Activated CD4-positive, alpha-beta T cell treated with anti-CD3 and anti-CD28 coated beads, Interleukin-2, amount 50 U/mL, for 48 hours (primary cell): ENCODE results near the gene SHROOM3.

Source experiments
- DNase-seq, 2 experiments: peaks; one replicate each; pipeline ENCODE4 v3.0.0-alpha.2; 2020

SHROOM3 gene

GRCh38 chr4:76733068-76733771, 298.2 kb downstream of the SHROOM3 start:
- no peak for DNase-seq

GRCh38 chr4:76736414-76736813, 301.4 kb downstream of the SHROOM3 start:
- no peak for DNase-seq

DNA sequence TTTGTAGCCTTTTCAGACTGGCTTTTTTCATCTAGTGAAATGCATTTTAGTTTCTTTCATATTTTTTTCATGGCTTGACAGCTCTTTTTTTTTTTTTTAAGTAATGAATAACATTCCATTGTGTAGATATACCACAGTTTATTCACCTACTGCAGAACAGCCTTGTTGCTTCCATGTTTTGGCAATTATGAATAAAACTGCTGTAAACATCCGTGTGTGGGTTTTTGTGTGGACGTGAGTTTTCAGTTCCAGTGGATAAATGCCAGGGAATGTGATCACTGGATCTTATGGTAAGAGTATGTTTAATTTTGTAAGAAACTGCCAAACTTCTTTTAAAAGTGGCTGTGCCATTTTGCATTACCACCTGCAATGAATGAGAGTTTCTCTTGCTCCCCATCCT, 302.2 kb downstream of the SHROOM3 start:
- DNase-seq = no peak

DNA sequence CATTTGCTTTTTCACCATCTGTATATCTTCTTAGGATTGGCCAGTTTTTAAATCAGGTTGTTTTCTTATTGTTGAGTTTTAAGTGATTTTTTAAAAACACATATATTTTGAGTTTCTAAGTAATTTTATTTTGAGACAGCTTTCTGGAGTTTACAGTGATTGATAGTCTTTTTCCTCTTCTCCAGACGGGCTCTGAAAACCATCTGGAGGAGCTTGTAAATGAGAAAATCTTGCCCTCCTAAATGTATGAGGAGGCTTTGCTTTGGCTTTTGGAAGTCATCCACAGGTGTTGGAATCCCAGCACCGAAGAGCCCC, 302.7 kb downstream of the SHROOM3 start:
- no peak for DNase-seq

DNA sequence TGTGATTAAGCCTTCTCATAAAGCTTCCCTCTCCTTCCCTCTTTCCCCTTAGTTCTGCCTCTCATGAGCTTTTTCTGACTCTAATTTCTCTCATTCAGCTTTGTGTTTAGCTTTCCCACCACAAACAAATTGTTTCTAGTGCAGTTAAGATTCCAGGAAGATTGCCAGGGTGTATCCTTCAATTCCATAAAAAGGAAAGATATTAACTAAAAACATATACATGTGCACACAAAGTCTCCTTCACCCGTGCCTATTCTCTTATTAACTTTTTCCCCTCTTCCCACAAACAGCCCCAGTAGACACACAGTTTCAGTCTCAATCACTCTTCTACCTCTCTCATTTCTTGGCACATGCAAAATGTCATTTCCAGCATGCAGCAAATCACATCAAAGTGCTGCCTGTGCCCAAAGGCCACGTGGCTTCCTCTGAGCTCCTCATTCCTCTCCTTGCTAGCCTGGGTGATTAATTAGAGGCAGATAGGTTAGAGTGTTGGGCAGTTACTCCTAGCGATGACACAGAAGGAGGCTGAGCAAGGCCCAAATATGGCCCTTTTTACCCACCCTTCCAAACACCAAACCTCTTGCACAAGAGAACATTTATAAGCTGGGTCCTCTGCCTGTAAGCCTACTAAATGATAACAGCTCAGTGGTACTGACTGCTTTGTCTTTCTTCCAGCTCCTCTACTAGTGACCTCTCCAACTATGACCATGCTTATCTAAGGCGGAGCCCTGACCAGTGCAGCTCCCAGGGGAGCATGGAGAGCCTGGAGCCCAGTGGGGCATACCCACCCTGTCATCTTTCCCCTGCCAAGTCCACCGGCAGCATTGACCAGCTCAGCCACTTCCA, 303.3 kb downstream of the SHROOM3 start:
- DNase-seq = peak; percentile 26 to 43

GRCh38 chr4:76740192-76740591, 305.2 kb downstream of the SHROOM3 start:
- no peak for DNase-seq

- DNase-seq = no peak
Observed at GRCh38 chr4:76740866-76741662, 306.0 kb downstream of the SHROOM3 start.

DNA sequence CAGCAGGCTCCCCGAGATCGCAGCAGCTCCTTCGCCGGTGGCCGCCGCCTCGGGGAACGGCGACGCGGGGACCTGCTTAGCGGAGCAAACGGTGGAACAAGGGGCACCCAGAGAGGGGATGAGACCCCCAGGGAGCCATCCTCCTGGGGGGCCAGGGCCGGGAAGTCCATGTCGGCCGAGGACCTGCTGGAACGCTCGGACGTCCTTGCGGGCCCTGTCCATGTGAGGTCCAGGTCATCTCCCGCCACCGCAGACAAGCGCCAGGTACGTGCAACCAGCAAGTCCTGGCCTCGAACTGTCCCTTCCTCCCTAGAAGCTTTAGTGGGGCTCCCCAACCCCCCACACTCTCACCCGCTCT, 306.6 kb downstream of the SHROOM3 start:
- no peak for DNase-seq

DNA sequence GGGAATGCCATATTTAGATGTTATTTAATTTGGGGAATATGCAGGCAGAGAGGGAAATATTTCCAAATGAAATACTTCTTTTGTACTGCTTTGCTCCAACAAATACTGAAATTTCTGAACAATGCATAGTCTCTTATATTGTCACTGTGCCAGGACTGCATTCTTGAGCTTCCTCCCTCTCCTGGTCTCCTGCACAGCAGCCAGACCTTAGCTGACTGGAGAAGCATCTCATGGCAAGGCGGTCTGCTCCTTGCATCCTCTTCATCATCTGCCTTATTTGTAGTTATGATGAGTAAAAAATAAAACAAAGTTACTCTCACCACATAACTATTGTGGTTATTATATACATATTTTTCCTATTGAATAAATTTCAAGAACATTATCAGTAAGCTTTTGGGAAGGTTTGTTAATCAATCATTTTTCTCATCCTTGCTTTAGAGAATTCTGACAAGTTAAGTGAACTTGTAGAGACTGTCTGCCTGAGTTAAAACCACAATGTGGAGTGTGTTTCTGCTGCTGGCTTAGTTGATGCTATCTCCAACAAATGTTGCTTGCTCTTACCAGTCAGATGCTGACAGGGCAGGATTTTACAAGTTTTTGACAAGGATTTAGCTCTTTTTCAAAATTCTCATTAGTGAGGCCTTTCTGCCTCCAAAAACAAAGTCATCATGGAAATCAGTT, 309.4 kb downstream of the SHROOM3 start:
- DNase-seq = no peak

DNA sequence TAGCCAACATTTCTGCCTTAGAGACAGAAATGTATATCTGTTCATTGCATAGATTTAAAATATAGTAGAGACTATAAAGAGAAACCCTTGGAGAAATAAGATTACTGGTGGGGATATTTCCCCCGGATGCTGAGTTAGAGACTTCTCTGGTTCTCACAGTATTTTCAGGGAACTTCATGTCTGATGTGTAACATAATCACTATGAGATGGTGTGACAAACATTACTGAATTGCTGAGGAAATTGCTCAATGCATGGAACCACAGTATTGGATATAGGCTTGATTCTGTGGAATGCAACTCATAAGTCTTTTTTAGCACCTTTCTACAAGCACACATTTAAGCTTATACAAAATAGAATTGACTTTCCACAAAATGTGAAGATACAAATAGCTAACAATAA, 310.2 kb downstream of the SHROOM3 start:
- no peak for DNase-seq

DNA sequence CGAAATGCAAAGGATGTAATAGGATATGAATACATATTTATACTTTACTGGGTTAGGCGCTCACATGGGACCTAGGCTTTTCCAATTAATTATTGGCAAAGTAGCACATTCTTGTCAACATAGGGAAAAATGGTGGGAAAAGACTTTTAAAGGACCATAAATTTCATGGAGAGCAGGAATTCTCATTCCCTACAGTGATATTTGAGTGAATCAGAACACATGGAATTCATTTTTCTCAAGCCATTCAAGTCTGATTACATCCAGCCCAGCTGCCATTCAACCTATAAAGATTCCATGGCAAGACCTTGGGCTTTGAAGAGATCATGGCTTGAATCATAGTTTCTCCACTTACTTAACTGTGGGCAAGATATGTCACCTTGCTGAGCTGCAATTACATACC, 312.5 kb downstream of the SHROOM3 start:
- no peak for DNase-seq

DNA sequence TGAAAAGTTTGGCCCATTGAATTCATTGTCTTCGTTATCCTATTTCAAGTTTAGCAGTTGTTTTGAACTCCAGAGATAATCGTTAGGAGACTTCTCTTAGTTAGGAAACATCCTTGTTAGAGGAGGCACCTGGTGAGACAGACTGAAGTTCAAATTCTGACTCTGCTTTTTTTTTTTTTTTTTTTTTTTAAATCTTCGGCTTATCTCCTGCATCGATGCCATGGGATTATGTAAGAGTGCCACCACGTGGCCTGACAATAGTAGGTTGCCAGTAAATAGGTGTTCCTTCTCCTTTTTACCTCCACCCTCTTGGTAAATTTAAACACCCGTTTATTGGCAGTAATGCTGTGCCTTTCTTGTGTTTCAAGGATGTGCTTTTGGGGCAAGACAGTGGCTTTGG, 313.6 kb downstream of the SHROOM3 start:
- no peak for DNase-seq

DNA sequence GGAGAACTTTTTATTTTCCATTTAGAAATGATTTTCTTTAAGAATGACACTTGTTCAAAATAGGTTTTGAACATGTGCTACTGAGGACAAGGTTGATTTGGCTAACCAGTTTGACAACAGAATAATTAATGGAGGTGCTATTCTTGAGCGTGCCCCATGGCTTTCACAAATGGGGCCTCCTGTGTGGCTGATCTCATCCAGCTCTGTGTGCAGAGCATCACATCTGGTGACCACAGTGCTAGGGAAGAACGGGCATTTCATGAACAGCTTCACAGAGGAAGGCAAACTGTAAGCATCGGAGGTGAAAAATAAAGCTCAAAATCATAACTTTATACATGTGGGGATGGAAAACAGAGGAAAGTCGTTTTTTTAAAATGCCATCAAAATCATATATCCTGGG, 314.3 kb downstream of the SHROOM3 start:
- no peak for DNase-seq

DNA sequence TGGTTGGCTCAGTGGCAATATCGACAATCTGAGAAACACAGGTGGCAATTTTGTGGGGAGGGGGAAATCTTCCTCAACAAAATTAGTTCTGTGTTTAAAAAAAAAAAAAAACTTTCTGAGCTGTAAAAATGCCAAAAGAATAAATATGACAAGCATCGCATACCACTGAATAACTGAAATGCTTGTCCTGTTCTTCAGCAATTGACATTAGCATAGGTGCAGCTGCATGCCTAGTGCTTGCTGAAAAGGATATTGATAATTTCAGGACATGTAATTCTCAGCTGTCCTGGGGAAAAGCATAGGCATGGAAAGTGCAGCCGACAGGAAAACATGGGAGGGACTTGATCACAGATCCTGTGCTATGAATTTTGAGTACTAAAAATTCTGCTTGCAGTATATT, 315.7 kb downstream of the SHROOM3 start:
- DNase-seq = no peak

- DNase-seq = no peak
Observed at GRCh38 chr4:76751612-76752343, 316.7 kb downstream of the SHROOM3 start.

DNA sequence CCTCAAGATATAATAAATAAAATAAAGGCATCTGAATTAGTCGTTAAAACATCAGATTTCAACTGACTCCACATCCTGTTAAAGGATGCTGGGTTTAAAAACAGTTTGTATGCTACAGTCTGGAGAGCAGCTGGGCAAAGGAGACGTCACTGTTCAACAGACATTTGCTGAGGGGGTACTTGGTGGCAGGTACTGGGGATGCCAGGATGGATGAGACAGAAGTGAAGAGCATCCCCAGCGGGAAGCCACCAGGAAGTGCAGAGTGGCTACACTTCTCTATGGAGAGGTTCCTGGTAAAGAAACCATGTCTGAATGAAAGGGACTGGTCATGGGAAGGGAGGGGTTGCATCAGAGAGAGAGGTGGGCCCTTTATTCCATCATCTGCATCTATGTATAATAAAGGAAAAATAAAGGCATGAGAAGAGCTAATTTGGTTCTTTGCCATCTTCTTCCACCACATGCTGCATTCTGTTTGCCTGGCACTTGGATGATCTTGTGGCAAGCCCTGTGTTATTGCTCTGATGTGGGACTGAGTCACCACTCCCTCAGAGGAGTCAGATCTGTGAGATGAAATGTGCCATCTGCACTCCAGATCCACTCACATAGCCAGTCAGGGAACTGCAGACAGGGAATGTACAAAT, 318.0 kb downstream of the SHROOM3 start:
- DNase-seq = no peak

- DNase-seq = no peak
Observed at GRCh38 chr4:76753814-76754213, 318.8 kb downstream of the SHROOM3 start.

DNA sequence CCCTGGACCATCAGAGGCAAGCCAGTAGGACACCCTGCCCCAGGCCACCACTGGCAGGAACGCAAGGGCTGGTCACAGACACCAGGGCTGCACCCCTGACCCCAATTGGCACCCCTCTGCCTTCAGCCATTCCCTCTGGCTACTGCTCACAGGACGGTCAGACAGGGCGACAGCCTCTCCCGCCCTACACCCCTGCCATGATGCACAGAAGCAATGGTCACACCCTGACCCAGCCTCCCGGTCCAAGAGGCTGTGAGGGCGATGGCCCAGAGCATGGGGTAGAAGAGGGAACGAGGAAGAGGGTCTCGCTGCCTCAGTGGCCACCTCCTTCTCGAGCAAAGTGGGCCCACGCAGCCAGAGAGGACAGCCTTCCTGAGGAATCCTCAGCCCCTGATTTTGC, 319.4 kb downstream of the SHROOM3 start:
- DNase-seq = no peak

GRCh38 chr4:76755756-76756155, 320.7 kb downstream of the SHROOM3 start:
- no peak for DNase-seq

- DNase-seq = no peak
Observed at GRCh38 chr4:76756416-76756815, 321.4 kb downstream of the SHROOM3 start.

- DNase-seq = no peak
Observed at GRCh38 chr4:76757418-76757939, 322.4 kb downstream of the SHROOM3 start.
